Stimulated activated CD4-positive, alpha-beta T cell treated with anti-CD3 and anti-CD28 coated beads, Interleukin-12 subunit alpha, Interleukin-12 subunit beta, amount 100 ng/mL, for 24 hours (primary cell): Measurements from ENCODE around the gene MFN1.

Experiments
- DNase-seq, 2 experiments: peaks; one replicate each; pipeline ENCODE4 v3.0.0-alpha.2; 2020; ENCODE audit warnings: low read depth in 2 of 2

Gene MFN1

GRCh38 chr3:179336345-179336929 lies 11.1 kb upstream of the MFN1 start:
- no peak for DNase-seq

DNA sequence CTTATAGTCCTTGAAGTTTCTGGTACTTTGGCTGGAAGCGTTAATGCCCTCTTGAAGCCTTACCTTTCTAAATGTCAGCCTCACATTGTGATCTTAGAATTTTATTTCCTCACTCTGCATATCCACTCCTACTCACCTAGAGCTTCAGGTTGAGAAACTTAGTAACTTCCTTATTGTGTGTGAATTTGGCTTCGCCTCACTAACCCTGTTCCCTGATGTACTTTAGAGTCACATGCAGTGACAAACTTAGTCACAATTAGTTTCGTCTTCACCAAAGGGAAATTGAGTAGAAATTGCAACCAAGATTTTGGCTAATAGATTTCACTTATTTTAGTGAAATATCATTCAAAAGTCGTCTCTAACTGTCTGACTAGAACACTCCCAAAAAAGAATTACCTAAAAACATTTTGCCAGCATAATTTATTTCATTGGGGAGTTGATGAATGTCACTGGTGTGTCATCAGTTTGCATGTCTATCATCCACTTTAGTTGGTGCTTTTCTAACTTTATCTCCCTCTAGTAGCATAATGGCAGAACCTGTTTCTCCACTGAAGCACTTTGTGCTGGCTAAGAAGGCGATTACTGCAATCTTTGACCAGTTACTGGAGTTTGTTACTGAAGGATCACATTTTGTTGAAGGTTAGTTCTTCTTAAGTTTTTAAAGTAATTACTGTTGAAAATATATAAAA lies 960 bp downstream of the MFN1 start:
- DNase-seq = no peak

GRCh38 chr3:179355996-179356395 lies 8.5 kb downstream of the MFN1 start:
- no peak for DNase-seq

DNA sequence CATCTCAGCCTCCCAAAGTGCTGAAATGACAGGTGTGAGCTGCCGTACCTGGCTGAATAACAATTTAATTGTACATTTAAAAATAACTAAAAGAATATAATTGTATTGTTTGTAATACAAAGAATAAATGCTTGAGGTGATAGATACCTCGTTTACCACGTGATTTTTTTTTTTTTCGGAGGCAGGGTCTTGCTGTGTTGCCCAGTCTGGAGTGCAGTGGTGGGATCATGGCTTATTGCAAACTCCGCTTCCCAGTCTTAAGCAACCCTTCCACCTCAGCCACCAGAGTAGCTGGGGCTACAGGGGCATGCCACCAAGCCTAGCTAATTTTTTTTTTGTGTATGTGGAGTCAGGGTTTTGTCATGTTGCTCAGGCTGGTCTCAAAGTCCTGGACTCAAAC lies 15.8 kb downstream of the MFN1 start:
- DNase-seq = no peak

DNA sequence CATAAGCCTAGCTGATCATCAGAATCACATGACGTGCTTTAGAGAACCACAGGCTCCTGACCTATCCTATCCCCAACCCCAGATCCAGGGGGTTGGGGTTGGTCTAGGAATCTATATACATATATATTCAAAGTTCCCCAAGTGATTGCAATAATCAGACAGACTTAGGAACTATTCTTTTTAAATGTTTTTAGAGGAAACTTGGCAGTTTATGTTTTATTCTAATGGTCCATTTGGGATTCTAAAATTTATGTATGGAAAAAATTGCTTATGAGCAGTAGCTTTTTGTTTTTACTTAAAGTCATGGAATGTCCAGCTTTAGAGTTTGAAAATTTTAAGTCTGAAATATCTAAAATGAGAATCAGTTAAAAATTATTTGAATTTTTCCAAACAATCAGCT lies 22.1 kb downstream of the MFN1 start:
- no peak for DNase-seq

GRCh38 chr3:179373938-179374337 lies 26.4 kb downstream of the MFN1 start:
- no peak for DNase-seq

DNA sequence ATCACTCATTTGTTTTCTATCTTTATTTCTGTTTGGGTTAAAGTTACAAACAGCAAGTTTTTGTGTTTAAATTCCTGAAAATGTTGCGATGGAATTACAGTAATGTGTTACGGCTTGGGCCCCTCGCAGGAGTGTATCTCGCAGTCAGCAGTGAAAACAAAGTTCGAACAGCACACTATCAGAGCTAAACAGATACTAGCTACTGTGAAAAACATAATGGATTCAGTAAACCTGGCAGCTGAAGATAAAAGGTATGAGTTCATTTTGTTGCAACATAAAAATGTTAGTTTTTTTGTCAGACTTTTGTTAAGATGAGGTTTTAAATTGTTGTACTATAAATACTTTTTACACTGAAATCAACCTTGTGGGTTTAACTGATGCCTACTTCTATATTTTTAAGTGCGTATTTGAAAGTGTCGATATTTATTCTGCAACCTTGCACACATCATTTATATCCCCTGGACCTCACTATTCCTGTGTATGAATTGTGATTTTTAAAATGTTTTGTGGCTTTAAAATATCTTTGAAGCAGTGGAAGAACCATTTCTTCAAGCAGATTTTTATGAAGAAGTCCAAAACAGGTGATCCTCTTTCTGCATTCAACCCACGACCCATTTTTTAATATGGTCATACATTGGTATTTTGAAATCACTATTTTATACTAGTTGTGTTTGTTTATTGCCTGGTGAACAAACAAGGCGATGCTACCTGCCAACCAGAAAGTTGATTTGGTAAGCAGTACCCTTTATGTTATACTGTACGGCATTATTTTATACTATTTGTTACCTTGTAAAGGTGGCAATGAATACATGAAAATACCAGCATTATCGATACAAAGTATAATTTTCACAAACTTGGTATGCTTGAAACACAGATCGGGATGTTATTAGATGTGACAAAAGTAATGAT lies 27.8 kb downstream of the MFN1 start:
- no peak for DNase-seq

DNA sequence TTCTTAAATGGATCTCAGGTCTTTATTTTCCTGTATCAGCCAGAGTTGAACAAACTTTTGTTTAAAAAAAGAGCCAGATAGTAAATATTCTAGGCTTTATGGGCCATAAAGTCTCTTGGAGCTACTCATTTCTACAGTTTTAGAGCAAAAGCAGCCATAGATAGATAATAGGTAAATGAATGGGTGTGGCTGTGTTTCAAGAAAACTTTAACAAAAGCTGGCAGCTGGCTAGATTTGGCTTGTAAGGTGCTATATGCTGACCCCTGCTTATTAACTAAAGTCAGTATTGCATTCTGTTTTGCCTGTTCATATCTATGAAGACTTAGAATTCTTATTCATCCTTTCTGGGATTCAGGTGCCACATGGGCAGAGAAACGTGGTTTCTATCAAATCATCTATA lies 29.0 kb downstream of the MFN1 start:
- no peak for DNase-seq

DNA sequence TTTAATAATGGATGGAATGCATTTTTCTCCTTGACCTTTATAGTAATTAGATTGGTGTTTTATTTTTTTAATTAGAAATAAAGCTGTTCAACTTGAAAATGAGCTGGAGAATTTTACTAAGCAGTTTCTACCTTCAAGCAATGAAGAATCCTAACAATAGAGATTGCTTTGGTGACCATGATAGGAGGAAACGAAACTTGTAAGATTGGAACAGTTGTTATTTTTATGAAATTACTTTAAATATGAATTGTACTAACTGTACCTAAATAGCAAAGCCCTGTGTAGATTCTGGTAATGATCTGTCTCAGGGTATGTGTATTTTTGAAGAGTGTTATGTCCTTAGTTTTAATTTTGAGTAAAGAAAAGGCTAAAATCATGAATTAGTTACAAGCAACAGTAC lies 44.4 kb downstream of the MFN1 start:
- DNase-seq = no peak

DNA sequence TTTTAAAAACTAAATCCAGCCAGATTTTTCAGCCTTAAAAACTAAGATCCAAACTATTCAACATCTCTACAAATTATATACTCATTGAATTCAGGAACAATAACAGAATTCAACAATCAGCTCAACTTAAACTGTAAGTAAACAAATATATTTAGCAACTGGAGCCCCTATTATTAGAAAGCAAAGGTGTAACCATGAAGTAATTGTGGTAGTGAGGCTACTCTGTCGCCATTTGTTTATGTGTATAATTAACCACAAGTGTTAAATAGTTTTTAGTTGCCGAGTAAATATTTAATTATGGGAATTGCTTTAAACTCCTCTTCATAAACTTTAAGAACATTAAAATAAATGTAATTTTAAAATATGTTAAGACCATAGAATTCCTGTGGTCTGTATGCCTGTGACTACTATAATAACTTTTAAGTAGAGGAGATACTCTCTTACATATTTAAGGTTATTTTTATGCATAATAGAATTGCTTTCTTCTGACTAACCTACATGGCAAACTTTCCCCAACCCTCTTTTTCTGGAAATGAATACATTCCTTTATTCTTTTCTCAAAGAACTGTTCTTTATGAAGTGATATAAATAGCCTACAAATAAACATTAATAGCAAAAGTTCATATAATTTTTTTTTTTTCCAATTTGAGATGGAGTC lies 51.2 kb downstream of the MFN1 start:
- DNase-seq = no peak

DNA sequence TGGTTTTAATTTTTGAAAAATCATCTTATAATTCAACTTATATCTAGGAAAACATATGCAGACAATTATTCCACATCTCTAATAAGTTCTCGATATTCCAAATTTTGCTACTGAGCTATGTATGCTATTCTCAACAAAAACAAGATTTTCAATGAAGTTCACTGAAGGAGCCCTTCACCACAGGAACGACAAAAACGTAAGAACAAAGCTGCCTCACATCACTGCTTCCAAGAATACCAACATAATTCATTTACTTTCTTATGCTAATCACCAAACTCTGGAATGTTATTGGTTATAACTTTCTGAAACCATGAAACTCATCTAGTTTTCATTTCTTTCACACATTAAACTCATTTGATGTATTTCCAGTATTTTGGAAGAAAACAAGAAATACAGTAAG lies 54.1 kb downstream of the MFN1 start:
- DNase-seq = no peak

- no peak for DNase-seq
These were observed 55.5 kb downstream of the MFN1 start for GRCh38 chr3:179402963-179403362.

DNA sequence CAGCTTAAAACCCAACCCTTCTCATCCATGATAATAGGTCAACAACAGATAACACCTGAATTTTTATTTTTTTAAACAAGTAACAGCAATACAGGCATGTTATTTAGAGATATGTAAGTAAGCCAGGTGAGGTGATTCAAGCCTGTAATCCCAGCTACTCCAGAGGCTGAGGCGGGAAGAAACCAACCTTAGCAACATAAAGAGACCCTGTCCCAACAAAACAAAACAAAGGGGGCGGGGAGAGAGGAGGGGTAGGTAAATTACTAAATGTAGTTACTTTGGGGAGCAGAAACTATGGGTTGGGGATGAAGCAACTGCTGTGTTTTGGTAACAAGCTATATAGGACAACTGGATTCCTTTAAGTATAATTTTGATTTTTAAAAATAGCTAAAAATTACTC lies 56.8 kb downstream of the MFN1 start:
- DNase-seq = no peak

- no peak for DNase-seq
These were observed 62.8 kb downstream of the MFN1 start for GRCh38 chr3:179410331-179410730.

DNA sequence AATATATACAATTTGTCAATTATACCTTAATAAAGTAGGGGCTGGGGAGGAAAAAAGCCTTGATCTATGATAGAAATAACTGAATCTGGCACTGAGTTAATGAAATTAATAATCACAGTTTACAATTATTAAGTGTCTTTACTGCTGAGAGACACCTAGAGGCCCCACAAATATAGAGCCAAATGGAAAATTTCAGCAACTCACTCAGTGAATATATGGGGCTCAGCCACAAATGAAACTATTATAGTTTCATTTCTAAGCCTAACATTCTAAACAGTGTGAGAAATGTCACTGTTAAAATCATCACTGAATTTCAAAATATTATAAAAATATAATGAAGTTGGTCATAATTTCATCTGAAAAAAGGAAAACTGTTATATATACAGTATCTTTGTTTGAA lies 63.5 kb downstream of the MFN1 start:
- DNase-seq = no peak

GRCh38 chr3:179414804-179415203 lies 67.3 kb downstream of the MFN1 start:
- DNase-seq = no peak

GRCh38 chr3:179415377-179415776 lies 67.9 kb downstream of the MFN1 start:
- no peak for DNase-seq

DNA sequence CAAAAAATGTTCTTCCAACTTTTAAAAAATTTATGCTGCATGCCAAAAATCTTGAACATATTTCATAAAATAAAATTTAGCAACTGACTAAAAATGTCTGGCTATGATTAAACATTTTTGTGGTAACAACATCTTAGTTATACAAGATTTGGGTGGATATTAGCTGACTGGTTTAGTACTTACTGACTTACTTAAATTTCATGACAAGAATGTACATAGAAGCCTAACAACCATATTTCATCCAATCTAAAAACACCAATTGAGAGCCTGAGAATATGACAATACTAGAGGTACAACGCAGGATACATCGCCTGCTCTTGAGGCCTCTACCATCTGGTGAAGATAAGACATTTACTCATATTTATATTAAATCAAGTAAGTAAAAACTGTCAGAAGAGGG lies 69.2 kb downstream of the MFN1 start:
- DNase-seq = no peak

GRCh38 chr3:179418610-179419009 lies 71.1 kb downstream of the MFN1 start:
- no peak for DNase-seq

DNA sequence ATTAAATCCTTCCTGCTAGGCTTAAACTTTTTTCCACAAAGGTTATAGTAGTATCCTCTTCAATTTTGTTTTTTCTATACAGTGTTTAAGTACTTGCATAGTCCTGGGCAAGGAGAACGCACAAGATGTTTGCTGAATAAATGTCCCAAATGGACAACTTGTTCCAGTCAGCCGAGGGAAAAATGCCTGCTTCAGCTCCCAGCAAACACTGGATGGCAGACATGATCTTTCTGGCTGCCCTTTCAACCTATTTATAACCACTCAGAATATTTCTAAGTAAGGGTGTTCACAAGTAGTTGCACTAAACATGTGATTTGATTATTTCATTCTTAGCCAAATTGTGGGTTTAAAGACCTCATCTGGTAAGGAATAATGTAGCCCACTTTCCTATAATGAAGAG lies 74.0 kb downstream of the MFN1 start:
- no peak for DNase-seq

- no peak for DNase-seq
These were observed 77.6 kb downstream of the MFN1 start for GRCh38 chr3:179425075-179425474.

- DNase-seq = no peak
These were observed 81.5 kb downstream of the MFN1 start for GRCh38 chr3:179428876-179429548.
